ENCODE data around the gene RAD9A.
A peak's percentile ranks its signal among the peaks of the same experiment; 100 is the strongest.

DNA sequence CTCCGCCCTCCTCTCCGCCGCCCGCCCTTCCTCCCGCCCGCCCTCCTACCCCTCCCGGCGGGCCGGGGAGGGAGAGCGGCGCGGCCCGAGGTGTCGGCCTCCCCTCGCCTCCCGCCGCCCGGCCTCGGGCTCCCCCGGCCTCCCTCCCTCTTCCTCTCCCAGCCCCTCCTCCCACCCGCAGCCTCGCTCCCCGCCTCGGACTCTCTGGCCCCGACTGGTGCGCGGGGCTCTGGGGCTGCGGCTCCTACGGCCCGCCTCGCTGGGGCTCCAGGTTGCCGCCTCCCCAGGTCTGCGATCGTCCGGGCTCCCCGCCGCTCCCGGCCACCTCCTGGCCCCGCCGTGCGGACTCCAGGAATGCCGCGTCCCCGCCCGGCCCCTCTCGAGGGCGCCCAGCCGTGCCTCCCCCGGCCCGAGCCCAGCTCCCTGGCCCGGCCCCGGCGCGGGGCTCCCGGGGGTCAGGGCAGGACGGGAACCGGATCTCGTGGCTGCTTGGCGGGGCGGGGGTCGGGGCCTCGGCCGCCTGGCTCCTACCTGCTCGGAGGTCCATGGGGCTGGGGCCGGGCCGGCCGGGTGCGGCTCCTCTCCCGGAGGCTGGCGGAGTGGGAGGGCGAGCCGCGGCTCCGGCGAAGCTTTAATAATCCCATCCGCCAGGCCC is 18.7 kb upstream of the RAD9A start, which contains the start of gene CLCF1:
- TF ChIP-seq, protein P1, sequence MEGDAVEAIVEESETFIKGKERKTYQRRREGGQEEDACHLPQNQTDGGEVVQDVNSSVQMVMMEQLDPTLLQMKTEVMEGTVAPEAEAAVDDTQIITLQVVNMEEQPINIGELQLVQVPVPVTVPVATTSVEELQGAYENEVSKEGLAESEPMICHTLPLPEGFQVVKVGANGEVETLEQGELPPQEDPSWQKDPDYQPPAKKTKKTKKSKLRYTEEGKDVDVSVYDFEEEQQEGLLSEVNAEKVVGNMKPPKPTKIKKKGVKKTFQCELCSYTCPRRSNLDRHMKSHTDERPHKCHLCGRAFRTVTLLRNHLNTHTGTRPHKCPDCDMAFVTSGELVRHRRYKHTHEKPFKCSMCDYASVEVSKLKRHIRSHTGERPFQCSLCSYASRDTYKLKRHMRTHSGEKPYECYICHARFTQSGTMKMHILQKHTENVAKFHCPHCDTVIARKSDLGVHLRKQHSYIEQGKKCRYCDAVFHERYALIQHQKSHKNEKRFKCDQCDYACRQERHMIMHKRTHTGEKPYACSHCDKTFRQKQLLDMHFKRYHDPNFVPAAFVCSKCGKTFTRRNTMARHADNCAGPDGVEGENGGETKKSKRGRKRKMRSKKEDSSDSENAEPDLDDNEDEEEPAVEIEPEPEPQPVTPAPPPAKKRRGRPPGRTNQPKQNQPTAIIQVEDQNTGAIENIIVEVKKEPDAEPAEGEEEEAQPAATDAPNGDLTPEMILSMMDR (IDR thresholded peaks at IDR 0.05) = peak in 2 of 4 experiments; percentile 5 to 14
- TF ChIP-seq POLR2A (IDR thresholded peaks at IDR 0.05) = no peak

Data from prostate gland (tissue), 2 donors.